Stimulated activated CD4-positive, alpha-beta T cell treated with anti-CD3 and anti-CD28 coated beads, Interleukin-15, amount 100 ng/mL, for 24 hours (primary cell): ENCODE data around the gene SRRM1.
"Not testable (repeated sequence)": the region's sequence is repeated elsewhere in the genome, so short reads cannot be mapped to it uniquely, and the experiment has no call there.

ENCODE experiments used
- DNase-seq: peaks from one replicate; pipeline ENCODE4 v3.0.0-alpha.2; 2020

The SRRM1 gene

GRCh38 chr1:24695202-24695974 is 52.3 kb downstream of the SRRM1 start:
- no peak for DNase-seq

- no peak for DNase-seq
Measured at GRCh38 chr1:24696041-24696755, 53.1 kb downstream of the SRRM1 start.

- no peak for DNase-seq
Measured at GRCh38 chr1:24696756-24697330, 53.7 kb downstream of the SRRM1 start.

- DNase-seq = not testable (repeated sequence)
Measured at GRCh38 chr1:24697453-24698001, 54.4 kb downstream of the SRRM1 start.

- not testable (repeated sequence) for DNase-seq
Measured at GRCh38 chr1:24698326-24698725, 55.2 kb downstream of the SRRM1 start.

- no peak for DNase-seq
Measured at GRCh38 chr1:24699628-24700027, 56.5 kb downstream of the SRRM1 start.

- DNase-seq = no peak
Measured at GRCh38 chr1:24702511-24703293, 59.6 kb downstream of the SRRM1 start.

GRCh38 chr1:24704411-24705259 is 61.5 kb downstream of the SRRM1 start:
- no peak for DNase-seq

- DNase-seq = peak; percentile 43
Measured at GRCh38 chr1:24705260-24706073, 62.4 kb downstream of the SRRM1 start.

GRCh38 chr1:24706074-24706389 is 62.9 kb downstream of the SRRM1 start:
- DNase-seq = not testable (repeated sequence)

- DNase-seq = no peak
Measured at GRCh38 chr1:24707687-24708086, 64.6 kb downstream of the SRRM1 start.

GRCh38 chr1:24708938-24709337 is 65.8 kb downstream of the SRRM1 start:
- no peak for DNase-seq

GRCh38 chr1:24709791-24710441 is 66.8 kb downstream of the SRRM1 start:
- DNase-seq = no peak

GRCh38 chr1:24711329-24711728 is 68.2 kb downstream of the SRRM1 start:
- no peak for DNase-seq

GRCh38 chr1:24713176-24713575 is 70.1 kb downstream of the SRRM1 start:
- DNase-seq = no peak

- no peak for DNase-seq
Measured at GRCh38 chr1:24713736-24714135, 70.6 kb downstream of the SRRM1 start.

GRCh38 chr1:24714859-24715520 is 71.9 kb downstream of the SRRM1 start:
- peak; percentile 35 for DNase-seq

GRCh38 chr1:24715658-24716057 is 72.6 kb downstream of the SRRM1 start:
- no peak for DNase-seq

GRCh38 chr1:24717887-24718650 is 75.0 kb downstream of the SRRM1 start:
- DNase-seq = no peak
